Measurements from ENCODE around the gene NPAS3. TPM values are rescaled to one million over a fixed set of nuclear protein-coding genes. Genes with fewer than 3 reads are reported as not detected.

NPAS3 gene
- total and polyA plus RNA-seq, 10 donors: 0.13 to 9.5 (median 2.9) TPM

- no peak overlapping the region for H3K4me3 ChIP-seq
- DNase-seq: no peak
- intact Hi-C loops (cut with DNase I; ENCODE audit: low total_unique reads): no loop called here
- TF ChIP-seq POLR2AphosphoS5 (IDR thresholded peaks at IDR 0.05) (no peak), CTCF (IDR thresholded peaks at IDR 0.05 in 8 of 11, conservative IDR thresholded peaks at IDR 0.05 in 3 of 11) (no peak), POLR2A (IDR thresholded peaks at IDR 0.05) (no peak)
- no peaks in the 10 kb centered on the region for H3K36me3 ChIP-seq
- H3K4me1 ChIP-seq: no peaks in the 10 kb centered on the region
- no peak overlapping the region for H3K27ac ChIP-seq
- no peaks in the 10 kb centered on the region for H3K9me3 ChIP-seq
- 88 to 92% (median 90%) methylated on average over 6 of the region's 6 CpGs for WGBS, 5 donors
- H3K27me3 ChIP-seq (replicated peaks in 1 of 7): no peaks in the 10 kb centered on the region
Measured at GRCh38 chr14:33733310-33733709, 794.6 kb downstream of the NPAS3 start.

- intact Hi-C loops (cut with DNase I; ENCODE audit: low total_unique reads): no loop called here
- Histone ChIP-seq H3K27me3 (replicated peaks in 1 of 7) (no peaks in the 10 kb centered on the region), H3K4me1 (no peaks in the 10 kb centered on the region), H3K9me3 (no peaks in the 10 kb centered on the region), H3K27ac (no peak overlapping the region), H3K36me3 (no peaks in the 10 kb centered on the region), H3K4me3 (no peak overlapping the region)
- no peak for TF ChIP-seq POLR2AphosphoS5 (IDR thresholded peaks at IDR 0.05)
- TF ChIP-seq CTCF (IDR thresholded peaks at IDR 0.05 in 8 of 11, conservative IDR thresholded peaks at IDR 0.05 in 3 of 11): no peak
- no peak for TF ChIP-seq POLR2A (IDR thresholded peaks at IDR 0.05)
- no peak for DNase-seq
Measured at GRCh38 chr14:33733721-33734120, 795.0 kb downstream of the NPAS3 start.

- no peak for TF ChIP-seq CTCF (IDR thresholded peaks at IDR 0.05 in 8 of 11, conservative IDR thresholded peaks at IDR 0.05 in 3 of 11)
- TF ChIP-seq POLR2AphosphoS5 (IDR thresholded peaks at IDR 0.05): no peak
- TF ChIP-seq POLR2A (IDR thresholded peaks at IDR 0.05): no peak
- 37 to 61% (median 57%) methylated on average over 3 of the region's 3 CpGs for WGBS, 5 donors
- Histone ChIP-seq H3K36me3 (no peaks in the 10 kb centered on the region), H3K4me3 (no peak overlapping the region), H3K9me3 (no peaks in the 10 kb centered on the region), H3K4me1 (no peaks in the 10 kb centered on the region), H3K27ac (no peak overlapping the region), H3K27me3 (replicated peaks in 1 of 7) (no peaks in the 10 kb centered on the region)
- intact Hi-C loops (cut with DNase I; ENCODE audit: low total_unique reads): no loop called here
- DNase-seq: no peak
Measured at GRCh38 chr14:33734387-33734786, 795.7 kb downstream of the NPAS3 start.

GRCh38 chr14:33736299-33736825, 797.7 kb downstream of the NPAS3 start:
- DNase-seq: no peak
- Histone ChIP-seq H3K27ac (no peak overlapping the region), H3K4me3 (no peak overlapping the region), H3K36me3 (no peaks in the 10 kb centered on the region), H3K4me1 (no peaks in the 10 kb centered on the region), H3K9me3 (no peaks in the 10 kb centered on the region), H3K27me3 (replicated peaks in 1 of 7) (no peaks in the 10 kb centered on the region)
- intact Hi-C loops (cut with DNase I; ENCODE audit: low total_unique reads): no loop called here
- 85 to 98% (median 97%) methylated on average over 3 of the region's 3 CpGs for WGBS, 5 donors
- TF ChIP-seq POLR2A (IDR thresholded peaks at IDR 0.05) (no peak), CTCF (IDR thresholded peaks at IDR 0.05 in 8 of 11, conservative IDR thresholded peaks at IDR 0.05 in 3 of 11) (no peak), POLR2AphosphoS5 (IDR thresholded peaks at IDR 0.05) (no peak)
